K562 (cell line): ENCODE data around the gene STX12. TPM values are rescaled to one million over a fixed set of nuclear protein-coding genes. Genes with fewer than 3 reads are reported as not detected.

Experiments used
- ATAC-seq: fragments of 200-7000 bp; cut with Tn5 transposase; 3 replicates; pipeline ENCODE4 v1.9.1; 2020; ENCODE audit warnings: moderate library complexity
- BruUV-seq: library from RNA; stranded (reverse); fragments of 400-500 nt; replicated peaks from 2 replicates; lab custom pipeline; 2021; lab: Mats Ljungman, UMichigan
- CTCF ChIA-PET: fragments of 300-600 bp; formaldehyde crosslinking; extraction: SDS; loops from one replicate; lab custom pipeline; 2021; ENCODE audit warnings: low intra/inter-chr PET ratio; lab: Yijun Ruan, JAX
- POLR2A ChIA-PET: fragments of 300-600, 350-650 bp; sonication (Branson Sonifier 250); formaldehyde crosslinking; extraction: SDS; loops from one replicate; lab custom pipeline; 2021; ENCODE audit warnings: antibody characterized with exemption, inconsistent platforms; lab: Yijun Ruan, JAX
- DNase-seq, 4 experiments: peaks; one replicate each; pipeline versions ENCODE4 v3.0.0 to v3.0.0-alpha.2; 2011 to 2018; ENCODE audit warnings: low spot score in 3 of 4, mixed read lengths in 3 of 4; ENCODE audit errors: extremely low read depth in 1 of 4
- FAIRE-seq: peaks from 2 replicates; lab custom pipeline; 2011; peaks lifted over from hg19 to GRCh38; lab: Jason Lieb, UNC
- H2AFZ ChIP-seq: 2 replicates; pipeline ENCODE4 v1.6.0; 2011; ENCODE audit warnings: low read depth, low read length, control low read depth, inconsistent platforms
- H3K27ac ChIP-seq: fragments of 200-600 bp; 3 replicates; pipeline ENCODE4 v1.8.0; 2011; ENCODE audit warnings: low read depth, mild to moderate bottlenecking, control low read depth, inconsistent platforms, low read length, moderate library complexity, mixed read lengths; ENCODE audit errors: extremely low read depth
- H3K27me3 ChIP-seq, 2 experiments: fragments of 300-600 bp in 1 of 2; 2 replicates in 1 of 2; 3 replicates in 1 of 2; pipeline versions ENCODE4 v1.6.0 to v1.8.0; 2011; ENCODE audit warnings: inconsistent platforms in 2 of 2, low read length in 2 of 2, mild to moderate bottlenecking in 1 of 2, mixed read lengths in 1 of 2, moderate library complexity in 1 of 2; ENCODE audit not compliant: control insufficient read depth in 2 of 2, insufficient read depth in 2 of 2
- H3K36me3 ChIP-seq: fragments of 300-600 bp; 3 replicates; pipeline ENCODE4 v1.8.0; 2011; ENCODE audit warnings: mild to moderate bottlenecking, low read length, inconsistent platforms; ENCODE audit not compliant: control insufficient read depth, insufficient read depth
- H3K4me1 ChIP-seq, 2 experiments: fragments of 200-600 bp in 1 of 2; replicated peaks in 1 of 2; 2 replicates in 1 of 2; 3 replicates in 1 of 2; pipeline versions ENCODE4 v1.5.1 to v1.8.0; 2011; ENCODE audit warnings: inconsistent platforms in 2 of 2, low read length in 2 of 2, mild to moderate bottlenecking in 1 of 2, mixed read lengths in 1 of 2, moderate library complexity in 1 of 2; ENCODE audit not compliant: control insufficient read depth in 2 of 2, insufficient read depth in 2 of 2
- H3K4me2 ChIP-seq: 2 replicates; pipeline ENCODE4 v1.6.1; 2011; ENCODE audit warnings: low read length, control low read depth, inconsistent platforms, mixed read lengths; ENCODE audit not compliant: insufficient read depth
- H3K4me3 ChIP-seq: fragments of 200-600 bp; sonication (generic), shearing (Covaris generic); 2 replicates; pipeline ENCODE4 v1.5.1; 2016; ENCODE audit warnings: control low read depth, inconsistent platforms
- H3K79me2 ChIP-seq: fragments of 200-600 bp; 3 replicates; pipeline ENCODE4 v1.8.0; 2011; ENCODE audit warnings: low read length, inconsistent platforms; ENCODE audit not compliant: control insufficient read depth, insufficient read depth
- H3K9ac ChIP-seq, 2 experiments: 2 replicates each; pipeline versions ENCODE4 v1.6.0 to v1.6.1; 2011; ENCODE audit warnings: low read depth in 2 of 2, low read length in 2 of 2, control low read depth in 1 of 2, inconsistent platforms in 1 of 2, mild to moderate bottlenecking in 1 of 2, mixed read lengths in 1 of 2; ENCODE audit not compliant: insufficient read depth in 1 of 2
- H3K9me1 ChIP-seq: one replicate; pipeline ENCODE4 v1.6.0; 2011; ENCODE audit warnings: inconsistent platforms, mild to moderate bottlenecking, low read length, moderate library complexity; ENCODE audit not compliant: control insufficient read depth, insufficient read depth
- H3K9me3 ChIP-seq: replicated peaks from 2 replicates; pipeline ENCODE4 v1.5.1; 2011; ENCODE audit warnings: low read depth, low read length, inconsistent platforms; ENCODE audit not compliant: control insufficient read depth, insufficient read depth
- H4K20me1 ChIP-seq: replicated peaks from 2 replicates; pipeline ENCODE4 v1.6.1; 2011; ENCODE audit warnings: low read length, inconsistent platforms, mixed read lengths; ENCODE audit not compliant: control insufficient read depth, insufficient read depth
- CHD2 ChIP-seq: IDR thresholded peaks from 2 replicates; pipeline ENCODE4 v1.6.1; 2011; ENCODE audit warnings: low read depth, low read length
- CTBP1 ChIP-seq: fragments of 450-650 bp; IDR thresholded peaks from 2 replicates; pipeline ENCODE4 v1.6.1; 2016; ENCODE audit warnings: borderline replicate concordance
- DDX20 ChIP-seq: fragments of 450-650 bp; IDR thresholded peaks from 2 replicates; pipeline ENCODE4 v1.6.1; 2016; ENCODE audit warnings: missing genetic modification characterization, low read depth, mild to moderate bottlenecking, missing compliant biosample characterization, moderate library complexity
- GTF2F1 ChIP-seq: IDR thresholded peaks from 2 replicates; pipeline ENCODE4 v1.6.1; 2011; ENCODE audit warnings: low read depth, low read length, improper control_type of control experiment
- HDAC2 ChIP-seq: fragments of 450-650 bp; IDR thresholded peaks from 2 replicates; pipeline ENCODE4 v1.6.1; 2016; ENCODE audit warnings: mild to moderate bottlenecking
- HNRNPL ChIP-seq: fragments of 200-400 bp; formaldehyde crosslinking; IDR thresholded peaks from 2 replicates; pipeline ENCODE4 v1.6.1; 2017; ENCODE audit warnings: low read depth, mild to moderate bottlenecking, low read length
- NFIX ChIP-seq: fragments of 250-450 bp; sonication (Bioruptor Pico); IDR thresholded peaks from 2 replicates; pipeline ENCODE4 v1.4.0; 2020; ENCODE audit warnings: low read depth, mild to moderate bottlenecking, moderate library complexity
- NR2C2 ChIP-seq, 2 experiments: fragments of 200-800 bp in 1 of 2; sonication (Bioruptor generic) in 1 of 2; sonication (generic) in 1 of 2; formaldehyde crosslinking in 1 of 2; IDR thresholded peaks; 2 replicates each; pipeline versions ENCODE4 v1.6.1 to v1.8.0; 2016 to 2022; ENCODE audit warnings: mild to moderate bottlenecking in 1 of 2, missing compliant biosample characterization in 1 of 2, missing genetic modification characterization in 1 of 2, missing genetic modification reagents in 1 of 2
- POLR3G ChIP-seq: IDR thresholded peaks from 2 replicates; pipeline ENCODE4 v1.6.1; 2011; ENCODE audit not compliant: insufficient read length, insufficient replicate concordance; ENCODE audit errors: extremely low read depth
- RNF2 ChIP-seq: sonication (generic); IDR thresholded peaks from 2 replicates; pipeline ENCODE4 v1.6.1; 2016
- SNRNP70 ChIP-seq: fragments of 200-400 bp; formaldehyde crosslinking; optimal IDR thresholded peaks from 2 replicates; pipeline ENCODE3; 2017; ENCODE audit warnings: low read depth, low read length
- TFAP4 ChIP-seq: sonication (generic); formaldehyde crosslinking; IDR thresholded peaks from 2 replicates; pipeline ENCODE4 v1.8.0; 2022; ENCODE audit warnings: missing genetic modification reagents, mild to moderate bottlenecking, moderate library complexity, borderline replicate concordance
- THAP7 ChIP-seq: fragments of 250-450 bp; sonication (Bioruptor Pico); IDR thresholded peaks from 2 replicates; pipeline ENCODE4 v1.5.0; 2021
- ZNF140 ChIP-seq: fragments of 250-450 bp; sonication (Bioruptor Pico); IDR thresholded peaks from 2 replicates; pipeline ENCODE4 v1.8.0; 2021; ENCODE audit warnings: moderate library complexity, mild to moderate bottlenecking, inconsistent platforms
- ZNF274 ChIP-seq: IDR thresholded peaks from 2 replicates; pipeline ENCODE4 v1.6.1; 2011; ENCODE audit warnings: low read depth, mild to moderate bottlenecking, low read length, moderate library complexity, borderline replicate concordance
- ZNF3 ChIP-seq: fragments of 250-450 bp; sonication (Bioruptor Pico); IDR thresholded peaks from 2 replicates; pipeline ENCODE4 v1.5.0; 2021; ENCODE audit warnings: mild to moderate bottlenecking, moderate library complexity
- ZNF75A ChIP-seq: fragments of 450-650 bp; formaldehyde crosslinking; IDR thresholded peaks from 2 replicates; pipeline ENCODE4 v1.4.0; 2020; ENCODE audit warnings: mild to moderate bottlenecking
- WGBS: fragments of 100-300 bp; shearing (Covaris generic); methylation state at CpG from one replicate; pipeline ENCODE4 v1.1.6; 2016; ENCODE audit warnings: low coverage, mixed read lengths; ENCODE audit not compliant: insufficient coverage; ENCODE audit errors: missing lambda C conversion rate; 5-methylcytosine and 5-hydroxymethylcytosine counted together
- in situ Hi-C: fragments of 300-500 bp; cut with MboI; formaldehyde crosslinking; loops from 4 replicates; pipeline ENCODE4 v1.15.0; 2018; ENCODE audit warnings: inconsistent platforms, mixed read lengths
- intact Hi-C: fragments of 100-400 bp; cut with micrococcal nuclease; formaldehyde crosslinking; loops from 2 replicates; pipeline ENCODE4 v1.14.2; 2022
- polyA plus RNA-seq, 8 experiments: library from polyadenylated mRNA; depleted of rRNA in 4 of 8; stranded (reverse) in 5 of 8; unstranded in 3 of 8; fragments of >200 nt; fragmentation: Nextera tagmentation in 2 of 8; fragmentation: Illumina TruSeq in 1 of 8; extraction: Ambion mirVana in 2 of 8; extraction: Trizol in 1 of 8; gene quantifications; 2 replicates each; pipeline versions ENCODE4 v1.2.1 to v1.2.3, GENCODE V29; 2011 to 2014; ENCODE audit warnings: inconsistent platforms in 1 of 8, missing spikeins in 1 of 8
- total RNA-seq, 7 experiments: library from RNA; depleted of rRNA in 6 of 7; stranded (reverse); fragments of >200 nt in 6 of 7; fragmentation: Illumina TruSeq in 2 of 7; extraction: Trizol in 2 of 7; gene quantifications; 2 replicates each; pipeline versions ENCODE4 v1.2.1 to v1.2.3, GENCODE V29; 2011 to 2021; ENCODE audit warnings: low replicate concordance in 1 of 7

The STX12 gene
- total and polyA plus RNA-seq, 9 of the 15 experiments (the other 6 are each of a cell fraction or from before 2014, with no cell fraction given), result 16.9 to 31.3 (median 25.7) TPM

- 96% methylated on average over 7 of the region's 7 CpGs for WGBS
- ATAC-seq (peak; percentile 33; the same call in 1 of the 3 replicates), FAIRE-seq (no peak), DNase-seq (no peak)
- POLR2A ChIA-PET, result interaction anchor here (0.7 to 3.3 kb wide), 4 partner anchors 9 to 638 kb away, joined by 3 to 15 read pairs (median 7); partner anchors contain the start of gene PPP1R8
- Histone ChIP-seq H3K79me2 (no peaks in the 10 kb centered on the region; the same call in 2 of the 3 replicates), H3K36me3 (peaks cover 62% of the 10 kb centered on the region), H3K9me1 (no peaks in the 10 kb centered on the region), H3K4me1 (no peaks in the 10 kb centered on the region), H4K20me1 (no peaks in the 10 kb centered on the region; the same call in 1 of the 2 replicates), H3K27me3 (no peaks in the 10 kb centered on the region), H3K27ac (no peak overlapping the region), H3K4me3 (no peak overlapping the region), H3K9me3 (no peaks in the 10 kb centered on the region), H3K4me2 (no peak overlapping the region), H2AFZ (no peak overlapping the region), H3K9ac (peak overlapping the region in 1 of 2 experiments; percentile 20; a peak in 1 of 4 replicates)
- in situ Hi-C loops, result no loop called here
- no TSS peak for BruUV-seq
- TF ChIP-seq CTBP1, result no peak
- TF ChIP-seq SNRNP70, result no peak
- TF ChIP-seq TFAP4 (CRISPR knock-in tag), result no peak
- TF ChIP-seq HNRNPL, result no peak
- no peak for TF ChIP-seq NFIX
- TF ChIP-seq GTF2F1, result no peak
- TF ChIP-seq POLR3G, result no peak
- TF ChIP-seq DDX20 (tag), result no peak
- TF ChIP-seq NR2C2 (CRISPR knock-in tag; IDR thresholded peaks at IDR 0.05), result no peak
- no peak for TF ChIP-seq NR2C2 (tag; IDR thresholded peaks at IDR 0.05)
- TF ChIP-seq RNF2, result no peak
- no peak for TF ChIP-seq ZNF75A
- TF ChIP-seq THAP7 (CRISPR knock-in tag), result no peak
- no peak for TF ChIP-seq ZNF3 (CRISPR knock-in tag)
- TF ChIP-seq HDAC2, result no peak
- TF ChIP-seq ZNF274, result no peak
- no peak for TF ChIP-seq ZNF140
- no peak for TF ChIP-seq CHD2
- intact Hi-C loops, result no loop called here
- CTCF ChIA-PET, result no interaction called here
These were observed 76.9 kb downstream of the STX12 start for GRCh38 chr1:27849951-27850350.
